ENCODE data around the gene EYS. TPM values are rescaled to one million over a fixed set of nuclear protein-coding genes. Genes with fewer than 3 reads are reported as not detected.
"Not testable (repeated sequence)": the region's sequence is repeated elsewhere in the genome, so short reads cannot be mapped to it uniquely, and the experiment has no call there.

Gene EYS
- total RNA-seq, 6 experiments from 2014 or later, result 0.18 TPM; not detected in 5

- no peak overlapping the region for H3K4me3 Mint-ChIP-seq
- DNase-seq, result no peak
- no peak for TF ChIP-seq CTCF (IDR thresholded peaks at IDR 0.05)
- peaks cover 6% of the 10 kb centered on the region for H3K36me3 Mint-ChIP-seq (ENCODE audit: low read depth)
- H3K4me1 Mint-ChIP-seq (ENCODE audit: low read depth), result peaks cover 23% of the 10 kb centered on the region
- no peaks in the 10 kb centered on the region for H3K9me3 Mint-ChIP-seq
- H3K27me3 Mint-ChIP-seq (ENCODE audit: insufficient read depth), result peaks cover 16% of the 10 kb centered on the region
- no peak overlapping the region for H3K27ac Mint-ChIP-seq
Measured at GRCh38 chr6:63739094-63739687, 1967.8 kb downstream of the EYS start.

GRCh38 chr6:63738190-63738589 lies 1968.8 kb downstream of the EYS start:
- peaks cover 30% of the 10 kb centered on the region for H3K4me1 Mint-ChIP-seq (ENCODE audit: low read depth)
- H3K27ac Mint-ChIP-seq; H3K9me3 Mint-ChIP-seq; H3K4me3 Mint-ChIP-seq; DNase-seq; H3K36me3 Mint-ChIP-seq (ENCODE audit: low read depth): not testable (repeated sequence)
- peaks cover 18% of the 10 kb centered on the region for H3K27me3 Mint-ChIP-seq (ENCODE audit: insufficient read depth)

GRCh38 chr6:63734923-63735322 lies 1972.1 kb downstream of the EYS start:
- Mint-ChIP-seq H3K4me3 (no peak overlapping the region), H3K9me3 (no peaks in the 10 kb centered on the region), H3K36me3 (ENCODE audit: low read depth) (peaks cover 11% of the 10 kb centered on the region), H3K27me3 (ENCODE audit: insufficient read depth) (peaks cover 4% of the 10 kb centered on the region), H3K4me1 (ENCODE audit: low read depth) (peaks cover 37% of the 10 kb centered on the region), H3K27ac (no peak overlapping the region)
- DNase-seq, result no peak
- TF ChIP-seq CTCF (IDR thresholded peaks at IDR 0.05), result no peak

GRCh38 chr6:63732336-63732735 lies 1974.7 kb downstream of the EYS start:
- peak overlapping the region; percentile 1; the same call in 1 of the 2 replicates for H3K27ac Mint-ChIP-seq
- DNase-seq, result peak; percentile 19

GRCh38 chr6:63731930-63732329 lies 1975.1 kb downstream of the EYS start:
- peak overlapping the region; percentile 1; the same call in 1 of the 2 replicates for H3K27ac Mint-ChIP-seq
- H3K9me3 Mint-ChIP-seq, result no peaks in the 10 kb centered on the region
- no peak for DNase-seq

More at GRCh38 chr6:63732336-63732735, 1974.7 kb downstream of the EYS start:
- no peak overlapping the region for H3K4me3 Mint-ChIP-seq
- H3K36me3 Mint-ChIP-seq (ENCODE audit: low read depth), result peaks cover 13% of the 10 kb centered on the region
- H3K4me1 Mint-ChIP-seq (ENCODE audit: low read depth), result peaks cover 38% of the 10 kb centered on the region
- H3K9me3 Mint-ChIP-seq, result no peaks in the 10 kb centered on the region
- H3K27me3 Mint-ChIP-seq (ENCODE audit: insufficient read depth), result peaks cover 2% of the 10 kb centered on the region
- TF ChIP-seq CTCF (IDR thresholded peaks at IDR 0.05), result no peak

More at GRCh38 chr6:63731930-63732329, 1975.1 kb downstream of the EYS start:
- Mint-ChIP-seq H3K36me3 (ENCODE audit: low read depth) (peaks cover 13% of the 10 kb centered on the region), H3K4me1 (ENCODE audit: low read depth) (peaks cover 38% of the 10 kb centered on the region), H3K4me3 (no peak overlapping the region), H3K27me3 (ENCODE audit: insufficient read depth) (peaks cover 2% of the 10 kb centered on the region)
- no peak for TF ChIP-seq CTCF (IDR thresholded peaks at IDR 0.05)

All from HFFc6 (cell line).